ENCODE results near the gene KLHL26.

KLHL26 gene

DNA sequence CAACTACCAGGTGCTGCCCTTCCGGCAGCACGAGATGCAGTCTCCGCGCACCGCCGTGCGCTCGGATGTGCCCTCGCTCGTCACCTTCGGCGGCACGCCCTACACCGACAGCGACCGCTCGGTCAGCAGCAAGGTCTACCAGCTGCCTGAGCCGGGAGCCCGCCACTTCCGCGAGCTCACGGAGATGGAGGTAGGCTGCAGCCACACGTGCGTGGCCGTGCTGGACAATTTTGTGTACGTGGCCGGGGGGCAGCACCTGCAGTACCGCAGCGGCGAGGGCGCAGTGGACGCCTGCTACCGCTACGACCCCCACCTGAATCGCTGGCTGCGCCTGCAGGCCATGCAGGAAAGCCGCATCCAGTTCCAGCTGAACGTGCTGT lies 31.4 kb downstream of the KLHL26 start:
- TF ChIP-seq EZH2 (optimal IDR thresholded peaks at IDR 0.05; ENCODE audit: low read depth, low read length) = no peak
- TF ChIP-seq, protein P1, sequence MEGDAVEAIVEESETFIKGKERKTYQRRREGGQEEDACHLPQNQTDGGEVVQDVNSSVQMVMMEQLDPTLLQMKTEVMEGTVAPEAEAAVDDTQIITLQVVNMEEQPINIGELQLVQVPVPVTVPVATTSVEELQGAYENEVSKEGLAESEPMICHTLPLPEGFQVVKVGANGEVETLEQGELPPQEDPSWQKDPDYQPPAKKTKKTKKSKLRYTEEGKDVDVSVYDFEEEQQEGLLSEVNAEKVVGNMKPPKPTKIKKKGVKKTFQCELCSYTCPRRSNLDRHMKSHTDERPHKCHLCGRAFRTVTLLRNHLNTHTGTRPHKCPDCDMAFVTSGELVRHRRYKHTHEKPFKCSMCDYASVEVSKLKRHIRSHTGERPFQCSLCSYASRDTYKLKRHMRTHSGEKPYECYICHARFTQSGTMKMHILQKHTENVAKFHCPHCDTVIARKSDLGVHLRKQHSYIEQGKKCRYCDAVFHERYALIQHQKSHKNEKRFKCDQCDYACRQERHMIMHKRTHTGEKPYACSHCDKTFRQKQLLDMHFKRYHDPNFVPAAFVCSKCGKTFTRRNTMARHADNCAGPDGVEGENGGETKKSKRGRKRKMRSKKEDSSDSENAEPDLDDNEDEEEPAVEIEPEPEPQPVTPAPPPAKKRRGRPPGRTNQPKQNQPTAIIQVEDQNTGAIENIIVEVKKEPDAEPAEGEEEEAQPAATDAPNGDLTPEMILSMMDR (IDR thresholded peaks at IDR 0.05; ENCODE audit: low read length) = no peak
- no peak for TF ChIP-seq EZH2phosphoT487 (IDR thresholded peaks at IDR 0.05; ENCODE audit: low read length)
- Histone ChIP-seq H3K4me1 (ENCODE audit: low read length) (no peaks in the 10 kb centered on the region), H3K9ac (ENCODE audit: low read length) (no peak overlapping the region), H3K27ac (ENCODE audit: low read length) (no peak overlapping the region), H2AFZ (ENCODE audit: low read length) (no peak overlapping the region), H3K27me3 (replicated peaks; ENCODE audit: insufficient read depth, low read length) (no peaks in the 10 kb centered on the region), H3K9me3 (replicated peaks; ENCODE audit: insufficient read depth, low read length) (no peaks in the 10 kb centered on the region), H4K20me1 (ENCODE audit: insufficient read depth, low read length) (no peaks in the 10 kb centered on the region), H3K79me2 (ENCODE audit: low read length) (no peaks in the 10 kb centered on the region), H3K4me3 (ENCODE audit: low read length) (no peak overlapping the region), H3F3A (ENCODE audit: insufficient read depth, low read length) (no peaks in the 10 kb centered on the region), H3K36me3 (replicated peaks; ENCODE audit: insufficient read depth, low read length) (no peaks in the 10 kb centered on the region; the same call in 1 of the 2 replicates), H3K9me2 (replicated peaks; ENCODE audit: insufficient read depth, low read length) (no peaks in the 10 kb centered on the region), H3K4me2 (ENCODE audit: low read depth, low read length) (no peak overlapping the region)
- DNase-seq = no peak

DNA sequence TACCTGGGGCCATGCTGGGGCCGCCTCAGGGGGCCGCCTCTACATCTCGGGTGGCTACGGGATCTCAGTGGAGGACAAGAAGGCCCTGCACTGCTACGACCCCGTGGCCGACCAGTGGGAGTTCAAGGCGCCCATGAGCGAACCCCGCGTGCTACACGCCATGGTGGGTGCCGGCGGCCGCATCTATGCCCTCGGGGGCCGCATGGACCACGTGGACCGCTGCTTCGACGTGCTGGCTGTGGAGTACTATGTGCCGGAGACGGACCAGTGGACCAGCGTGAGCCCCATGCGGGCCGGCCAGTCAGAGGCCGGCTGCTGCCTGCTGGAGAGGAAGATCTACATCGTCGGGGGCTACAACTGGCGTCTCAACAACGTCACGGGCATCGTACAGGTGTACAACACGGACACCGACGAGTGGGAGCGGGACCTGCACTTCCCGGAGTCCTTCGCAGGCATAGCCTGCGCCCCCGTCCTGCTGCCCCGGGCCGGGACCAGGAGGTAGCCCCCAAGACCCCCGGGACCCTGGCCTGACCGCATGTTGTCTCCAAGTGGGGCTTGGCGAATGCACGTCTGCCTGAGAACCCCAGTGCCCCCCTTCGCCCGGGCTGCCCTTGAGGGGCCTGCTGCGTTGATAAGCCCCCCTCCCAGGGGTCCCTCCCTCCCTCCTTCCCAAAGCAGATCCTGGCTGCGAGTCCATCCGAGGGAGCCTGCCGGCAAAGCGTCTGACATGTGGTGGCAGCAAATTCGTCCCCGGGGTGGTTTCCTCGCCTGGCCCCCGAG lies 32.1 kb downstream of the KLHL26 start:
- no peaks in the 10 kb centered on the region for H4K20me1 ChIP-seq (ENCODE audit: insufficient read depth, low read length)
- no peak overlapping the region for H3K27ac ChIP-seq (ENCODE audit: low read length)
- TF ChIP-seq EZH2phosphoT487 (IDR thresholded peaks at IDR 0.05; ENCODE audit: low read length) = no peak
- no peak for TF ChIP-seq EZH2 (optimal IDR thresholded peaks at IDR 0.05; ENCODE audit: low read depth, low read length)
- TF ChIP-seq, protein P1 (IDR thresholded peaks at IDR 0.05; ENCODE audit: low read length) = no peak
- no peak for DNase-seq
- no peak overlapping the region for H2AFZ ChIP-seq (ENCODE audit: low read length)
- no peaks in the 10 kb centered on the region for H3K4me1 ChIP-seq (ENCODE audit: low read length)
- no peaks in the 10 kb centered on the region for H3F3A ChIP-seq (ENCODE audit: insufficient read depth, low read length)
- no peaks in the 10 kb centered on the region; the same call in 1 of the 2 replicates for H3K36me3 ChIP-seq (replicated peaks; ENCODE audit: insufficient read depth, low read length)
- H3K9ac ChIP-seq (ENCODE audit: low read length) = no peak overlapping the region
- H3K79me2 ChIP-seq (ENCODE audit: low read length) = no peaks in the 10 kb centered on the region
- no peaks in the 10 kb centered on the region for H3K9me2 ChIP-seq (replicated peaks; ENCODE audit: insufficient read depth, low read length)
- no peaks in the 10 kb centered on the region for H3K9me3 ChIP-seq (replicated peaks; ENCODE audit: insufficient read depth, low read length)
- H3K27me3 ChIP-seq (replicated peaks; ENCODE audit: insufficient read depth, low read length) = no peaks in the 10 kb centered on the region
- H3K4me3 ChIP-seq (ENCODE audit: low read length) = no peak overlapping the region
- H3K4me2 ChIP-seq (ENCODE audit: low read depth, low read length) = no peak overlapping the region

GRCh38 chr19:18669524-18669817 lies 32.6 kb downstream of the KLHL26 start:
- Histone ChIP-seq H3F3A (ENCODE audit: insufficient read depth, low read length) (no peaks in the 10 kb centered on the region), H3K4me1 (ENCODE audit: low read length) (no peaks in the 10 kb centered on the region), H3K36me3 (replicated peaks; ENCODE audit: insufficient read depth, low read length) (no peaks in the 10 kb centered on the region; the same call in 1 of the 2 replicates), H3K4me2 (ENCODE audit: low read depth, low read length) (no peak overlapping the region), H3K79me2 (ENCODE audit: low read length) (no peaks in the 10 kb centered on the region), H3K4me3 (ENCODE audit: low read length) (no peak overlapping the region), H2AFZ (ENCODE audit: low read length) (no peak overlapping the region), H4K20me1 (ENCODE audit: insufficient read depth, low read length) (no peaks in the 10 kb centered on the region), H3K27ac (ENCODE audit: low read length) (no peak overlapping the region), H3K9me3 (replicated peaks; ENCODE audit: insufficient read depth, low read length) (no peaks in the 10 kb centered on the region), H3K9me2 (replicated peaks; ENCODE audit: insufficient read depth, low read length) (no peaks in the 10 kb centered on the region), H3K9ac (ENCODE audit: low read length) (no peak overlapping the region), H3K27me3 (replicated peaks; ENCODE audit: insufficient read depth, low read length) (no peaks in the 10 kb centered on the region)
- no peak for TF ChIP-seq EZH2 (optimal IDR thresholded peaks at IDR 0.05; ENCODE audit: low read depth, low read length)
- no peak for TF ChIP-seq EZH2phosphoT487 (IDR thresholded peaks at IDR 0.05; ENCODE audit: low read length)
- no peak for DNase-seq

DNA sequence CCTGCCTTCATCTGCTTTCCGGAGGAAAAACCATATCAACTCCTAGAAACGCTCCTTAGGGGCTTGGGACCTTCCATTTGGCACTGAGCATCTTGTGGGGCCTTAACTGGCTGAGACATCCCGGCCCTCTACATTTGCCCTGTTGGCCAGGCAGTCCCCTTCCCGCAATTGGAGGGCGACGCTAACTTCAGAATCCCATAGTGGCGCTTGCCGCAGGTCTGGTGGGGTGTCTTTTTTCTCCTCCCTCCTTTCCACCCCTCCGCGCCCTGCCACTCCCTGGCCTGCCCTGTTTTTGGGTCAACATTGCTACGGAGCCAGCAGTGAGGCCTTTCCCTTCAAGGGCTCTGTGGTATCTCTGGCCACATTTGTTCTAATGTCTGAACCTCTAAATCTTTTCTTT lies 33.1 kb downstream of the KLHL26 start:
- Histone ChIP-seq H3K36me3 (replicated peaks; ENCODE audit: insufficient read depth, low read length) (no peaks in the 10 kb centered on the region; the same call in 1 of the 2 replicates), H3K9ac (ENCODE audit: low read length) (no peak overlapping the region), H3K9me3 (replicated peaks; ENCODE audit: insufficient read depth, low read length) (no peaks in the 10 kb centered on the region), H3K27me3 (replicated peaks; ENCODE audit: insufficient read depth, low read length) (no peaks in the 10 kb centered on the region), H3K27ac (ENCODE audit: low read length) (no peak overlapping the region), H3F3A (ENCODE audit: insufficient read depth, low read length) (no peaks in the 10 kb centered on the region), H3K9me2 (replicated peaks; ENCODE audit: insufficient read depth, low read length) (no peaks in the 10 kb centered on the region), H2AFZ (ENCODE audit: low read length) (no peak overlapping the region), H3K4me2 (ENCODE audit: low read depth, low read length) (no peak overlapping the region), H3K4me3 (ENCODE audit: low read length) (no peak overlapping the region), H4K20me1 (ENCODE audit: insufficient read depth, low read length) (no peaks in the 10 kb centered on the region), H3K4me1 (ENCODE audit: low read length) (no peaks in the 10 kb centered on the region), H3K79me2 (ENCODE audit: low read length) (no peaks in the 10 kb centered on the region)
- DNase-seq = no peak
- TF ChIP-seq EZH2 (optimal IDR thresholded peaks at IDR 0.05; ENCODE audit: low read depth, low read length) (no peak), EZH2phosphoT487 (IDR thresholded peaks at IDR 0.05; ENCODE audit: low read length) (no peak)
- TF ChIP-seq, protein P1 (IDR thresholded peaks at IDR 0.05; ENCODE audit: low read length) = no peak

Measured in MM.1S (cell line).